Midbrain (tissue), 1 donor: ENCODE measurements around the gene SLC7A5.
A peak's percentile ranks its signal among the peaks of the same experiment; 100 is the strongest.
"Not testable (repeated sequence)": the region's sequence is repeated elsewhere in the genome, so short reads cannot be mapped to it uniquely, and the experiment has no call there.

ENCODE experiments used
- DNase-seq: peaks from one replicate; lab custom pipeline; 2025; lab: John Stamatoyannopoulos, UW

The SLC7A5 gene

GRCh38 chr16:87834005-87834667 is 35.2 kb downstream of the SLC7A5 start:
- DNase-seq = no peak

- no peak for DNase-seq
Measured at GRCh38 chr16:87833548-87833947, 35.8 kb downstream of the SLC7A5 start.

- peak; percentile 15 for DNase-seq
Measured at GRCh38 chr16:87832741-87833502, 36.4 kb downstream of the SLC7A5 start.

GRCh38 chr16:87832137-87832527 is 37.2 kb downstream of the SLC7A5 start:
- no peak for DNase-seq

- DNase-seq = peak; percentile 27
Measured at GRCh38 chr16:87831421-87832136, 37.7 kb downstream of the SLC7A5 start.

- DNase-seq = no peak
Measured at GRCh38 chr16:87830673-87831420, 38.5 kb downstream of the SLC7A5 start.

- DNase-seq = no peak
Measured at GRCh38 chr16:87829988-87830672, 39.2 kb downstream of the SLC7A5 start.

GRCh38 chr16:87829622-87829980 is 39.7 kb downstream of the SLC7A5 start:
- DNase-seq = no peak

- DNase-seq = no peak
Measured at GRCh38 chr16:87828907-87829621, 40.2 kb downstream of the SLC7A5 start.

- DNase-seq = no peak
Measured at GRCh38 chr16:87828071-87828906, 41.0 kb downstream of the SLC7A5 start.

- DNase-seq = not testable (repeated sequence)
Measured at GRCh38 chr16:87827588-87827915, 41.8 kb downstream of the SLC7A5 start.

- no peak for DNase-seq
Measured at GRCh38 chr16:87826798-87827587, 42.3 kb downstream of the SLC7A5 start.

- DNase-seq = not testable (repeated sequence)
Measured at GRCh38 chr16:87826407-87826797, 42.9 kb downstream of the SLC7A5 start.

GRCh38 chr16:87825842-87826120 is 43.5 kb downstream of the SLC7A5 start:
- not testable (repeated sequence) for DNase-seq

- DNase-seq = no peak
Measured at GRCh38 chr16:87824991-87825841, 44.1 kb downstream of the SLC7A5 start.

- DNase-seq = no peak
Measured at GRCh38 chr16:87824016-87824990, 45.0 kb downstream of the SLC7A5 start.

- no peak for DNase-seq
Measured at GRCh38 chr16:87823181-87823929, 46.0 kb downstream of the SLC7A5 start.
